ENCODE data around the gene CACNG4. TPM values are rescaled to one million over a fixed set of nuclear protein-coding genes. Genes with fewer than 3 reads are reported as not detected.

The CACNG4 gene
- total RNA-seq, 1 donor from 2014 or later: 0.36 TPM

DNA sequence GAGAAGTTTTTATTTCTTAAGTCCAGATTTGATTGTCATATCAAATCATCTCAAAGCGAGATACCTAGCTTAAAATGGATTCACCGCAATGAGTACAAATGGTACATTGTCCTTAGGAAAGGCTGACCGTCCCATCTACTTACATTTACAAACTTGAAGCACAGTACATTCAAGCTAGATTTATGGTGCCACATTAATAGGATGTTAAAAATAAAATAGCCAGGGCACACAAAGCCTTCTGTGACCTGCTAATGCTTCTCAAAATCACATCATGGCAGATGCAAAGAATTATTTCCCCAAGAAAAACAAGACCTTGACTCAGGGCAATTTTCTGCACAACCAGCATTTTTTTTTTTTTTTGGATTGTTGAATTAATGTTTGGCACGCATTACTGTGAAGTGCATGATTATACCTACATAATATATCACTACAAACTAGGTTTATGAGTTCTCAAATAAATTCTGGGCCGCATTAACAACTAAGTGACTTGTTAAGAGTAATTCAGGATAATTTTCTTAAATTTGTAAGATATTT, 105.2 kb downstream of the CACNG4 start:
- DNase-seq (ENCODE audit: low spot score): no peak
- no peak for ATAC-seq

GRCh38 chr17:67071595-67071994, 107.1 kb downstream of the CACNG4 start:
- intact Hi-C loops (cut with DNase I): no loop called here
- no peak for ATAC-seq
- DNase-seq (ENCODE audit: low spot score): no peak

More for the DNA sequence above, 105.2 kb downstream of the CACNG4 start:
- intact Hi-C loops (cut with DNase I): no loop called here

DNA sequence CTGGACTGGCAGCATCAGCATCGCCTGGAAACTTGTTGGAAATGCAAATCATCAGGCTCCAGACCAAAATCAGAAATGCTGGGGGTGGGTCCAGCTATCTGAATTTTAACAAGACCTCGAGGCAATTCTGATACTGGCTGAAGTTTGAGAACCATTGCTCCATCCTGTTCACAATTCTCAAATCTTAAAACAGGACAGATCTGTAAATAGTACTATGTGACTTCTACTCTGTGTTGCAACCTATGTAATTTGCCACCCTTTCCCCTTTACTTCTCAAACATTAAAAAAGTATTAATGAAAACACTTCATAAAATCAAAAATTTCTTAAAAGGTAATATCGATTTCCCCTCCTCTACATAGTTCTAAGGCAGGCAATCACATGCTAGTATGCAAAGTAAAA, 108.4 kb downstream of the CACNG4 start:
- intact Hi-C loops (cut with DNase I): no loop called here
- ATAC-seq: no peak
- no peak for DNase-seq (ENCODE audit: low spot score)

DNA sequence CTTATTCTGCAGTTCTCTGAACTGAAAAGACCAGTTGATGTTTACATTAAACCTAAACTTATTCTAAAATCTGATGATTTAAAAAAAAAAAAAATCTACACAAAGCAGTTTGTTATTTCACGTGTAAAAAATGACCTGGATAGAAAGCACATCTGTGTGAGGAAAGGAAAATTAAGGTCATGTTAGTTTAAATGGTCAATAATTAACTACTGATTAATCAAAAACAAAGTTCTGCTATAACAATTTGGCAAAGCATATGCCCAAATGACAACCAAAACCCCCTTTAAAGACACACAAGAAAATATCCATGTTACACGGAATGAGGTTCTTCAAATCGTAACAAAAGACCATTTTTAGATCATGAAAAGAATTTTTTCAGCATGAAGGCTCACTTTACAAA, 110.3 kb downstream of the CACNG4 start:
- DNase-seq (ENCODE audit: low spot score): no peak
- intact Hi-C loops (cut with DNase I): no loop called here
- no peak for ATAC-seq

DNA sequence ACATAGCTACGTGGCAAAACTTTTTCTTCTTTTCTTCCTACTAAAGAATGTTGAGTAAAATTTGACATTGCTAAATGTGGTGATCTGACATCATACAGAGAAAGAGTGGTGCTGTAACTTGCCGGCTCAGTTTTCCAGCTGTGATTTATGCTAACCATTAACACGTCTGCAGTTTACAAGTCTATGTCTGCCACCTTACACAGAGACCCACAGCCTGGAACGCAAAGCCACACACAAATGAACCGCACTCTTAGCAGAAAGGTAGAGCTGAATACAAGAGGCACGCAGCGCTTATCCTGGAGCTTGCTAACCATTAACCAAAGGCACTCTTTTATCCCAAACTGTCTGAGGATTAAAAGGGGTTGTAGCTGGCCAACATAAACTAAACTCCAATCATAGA, 111.8 kb downstream of the CACNG4 start:
- intact Hi-C loops (cut with DNase I): no loop called here
- DNase-seq (ENCODE audit: low spot score) (no peak), ATAC-seq (no peak)

DNA sequence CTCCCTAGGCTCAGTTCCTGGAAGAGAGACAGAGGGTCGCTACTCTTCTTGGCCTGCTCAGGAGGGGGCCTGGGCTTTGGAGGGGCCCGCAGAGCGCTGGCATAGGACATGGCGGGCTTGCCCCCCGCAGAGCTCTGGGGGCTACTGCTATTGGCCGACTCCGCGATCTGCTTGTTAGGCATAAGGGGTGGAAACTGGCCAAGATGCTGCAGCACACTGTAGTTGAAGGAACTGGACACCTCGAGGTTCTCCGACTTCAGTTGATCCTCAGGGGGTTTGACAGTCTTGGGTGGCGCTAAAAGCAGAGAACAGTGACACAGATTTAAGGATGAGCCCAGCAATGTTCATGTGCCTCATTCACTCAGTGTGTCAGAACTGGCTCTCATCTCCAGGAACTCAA, 113.8 kb downstream of the CACNG4 start:
- no peak for DNase-seq (ENCODE audit: low spot score)
- intact Hi-C loops (cut with DNase I): no loop called here
- ATAC-seq: no peak

GRCh38 chr17:67079491-67079890, 115.0 kb downstream of the CACNG4 start:
- intact Hi-C loops (cut with DNase I): no loop called here
- ATAC-seq (no peak), DNase-seq (ENCODE audit: low spot score) (no peak)

DNA sequence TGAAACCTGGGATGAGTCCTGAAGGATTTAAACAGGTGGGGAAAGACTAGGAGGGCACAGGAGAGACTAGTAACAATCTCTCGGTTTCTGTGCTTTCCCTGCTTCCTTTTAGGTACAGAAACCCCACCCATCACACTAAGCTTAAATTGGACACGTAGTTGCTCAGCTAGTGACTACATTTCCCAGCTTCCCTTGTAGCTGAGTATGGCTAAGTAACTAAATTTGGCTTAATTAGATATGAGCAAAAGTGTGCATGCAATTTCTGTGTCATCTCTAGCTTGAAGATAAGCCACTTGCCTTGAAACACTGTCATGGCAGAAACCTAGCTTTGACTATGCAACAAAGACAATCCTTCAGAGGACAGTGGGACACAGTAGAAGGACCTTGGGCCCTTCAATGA, 116.3 kb downstream of the CACNG4 start:
- DNase-seq (ENCODE audit: low spot score): no peak
- no peak for ATAC-seq
- intact Hi-C loops (cut with DNase I): no loop called here

DNA sequence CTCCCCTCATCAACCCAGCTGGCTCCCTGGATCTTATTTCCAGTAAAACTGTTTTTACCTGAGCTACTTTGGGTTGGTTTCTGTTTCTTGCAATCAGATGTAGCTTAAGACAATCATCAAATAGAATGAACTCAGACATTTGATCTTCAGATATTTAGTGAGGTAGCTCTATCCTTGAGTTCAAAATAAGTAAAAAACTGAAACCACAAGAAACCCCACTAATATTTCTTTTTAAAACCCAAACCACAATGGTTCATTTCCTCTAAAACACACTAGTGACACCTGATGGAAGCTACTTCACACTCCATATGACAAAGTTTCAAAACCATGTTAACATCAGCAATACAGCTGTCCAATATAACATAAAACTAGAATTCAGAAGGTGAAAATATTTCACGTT, 117.6 kb downstream of the CACNG4 start:
- ATAC-seq (no peak), DNase-seq (ENCODE audit: low spot score) (no peak)
- intact Hi-C loops (cut with DNase I): no loop called here

Other genes starting within 250 kb of the CACNG4 start
- gene CACNG5, start 129.6 kb upstream of the CACNG4 start, total RNA-seq: not detected
- gene CACNG1, start 79.8 kb downstream of the CACNG4 start, total RNA-seq: not detected